ENCODE measurements around the gene DNAH5.

DNAH5 gene

GRCh38 chr5:13649656-13650055, 294.8 kb downstream of the DNAH5 start:
- Histone ChIP-seq H2AFZ (no peak overlapping the region), H3K27me3 (ENCODE audit: control insufficient read depth, insufficient read depth, low read length) (no peaks in the 10 kb centered on the region), H3K4me3 (ENCODE audit: low read depth, low read length) (no peak overlapping the region), H3K27ac (no peak overlapping the region), H3K4me1 (no peaks in the 10 kb centered on the region), H3K36me3 (ENCODE audit: control insufficient read depth, insufficient read depth, low read length) (no peaks in the 10 kb centered on the region), H3K9ac (no peak overlapping the region), H3K9me3 (ENCODE audit: control insufficient read depth, low read length) (no peaks in the 10 kb centered on the region), H3K79me2 (no peaks in the 10 kb centered on the region), H3K4me2 (ENCODE audit: low read length) (no peak overlapping the region)
- TF ChIP-seq CTCF (IDR thresholded peaks at IDR 0.05) = no peak

- Histone ChIP-seq H3K9me3 (ENCODE audit: control insufficient read depth, low read length) (no peaks in the 10 kb centered on the region), H3K27me3 (ENCODE audit: control insufficient read depth, insufficient read depth, low read length) (no peaks in the 10 kb centered on the region), H3K4me2 (ENCODE audit: low read length) (no peak overlapping the region), H3K4me1 (no peaks in the 10 kb centered on the region), H3K27ac (no peak overlapping the region), H2AFZ (no peak overlapping the region), H3K36me3 (ENCODE audit: control insufficient read depth, insufficient read depth, low read length) (no peaks in the 10 kb centered on the region), H3K79me2 (no peaks in the 10 kb centered on the region), H3K9ac (no peak overlapping the region), H3K4me3 (ENCODE audit: low read depth, low read length) (no peak overlapping the region)
- TF ChIP-seq CTCF (IDR thresholded peaks at IDR 0.05) = no peak
Measured at GRCh38 chr5:13648822-13649221, 295.7 kb downstream of the DNAH5 start.

- H3K4me1 ChIP-seq = no peaks in the 10 kb centered on the region
- no peak overlapping the region for H2AFZ ChIP-seq
- H3K36me3 ChIP-seq (ENCODE audit: control insufficient read depth, insufficient read depth, low read length) = no peaks in the 10 kb centered on the region
- H3K4me3 ChIP-seq (ENCODE audit: low read depth, low read length) = no peak overlapping the region
- no peak overlapping the region for H3K9ac ChIP-seq
- no peaks in the 10 kb centered on the region for H3K27me3 ChIP-seq (ENCODE audit: control insufficient read depth, insufficient read depth, low read length)
- no peak overlapping the region for H3K4me2 ChIP-seq (ENCODE audit: low read length)
- no peaks in the 10 kb centered on the region for H3K9me3 ChIP-seq (ENCODE audit: control insufficient read depth, low read length)
- no peaks in the 10 kb centered on the region for H3K79me2 ChIP-seq
- no peak overlapping the region for H3K27ac ChIP-seq
- TF ChIP-seq CTCF (IDR thresholded peaks at IDR 0.05) = no peak
Measured at GRCh38 chr5:13643734-13644133, 300.8 kb downstream of the DNAH5 start.

GRCh38 chr5:13643196-13643595, 301.3 kb downstream of the DNAH5 start:
- Histone ChIP-seq H3K36me3 (ENCODE audit: control insufficient read depth, insufficient read depth, low read length) (no peaks in the 10 kb centered on the region), H2AFZ (no peak overlapping the region), H3K4me2 (ENCODE audit: low read length) (no peak overlapping the region), H3K9me3 (ENCODE audit: control insufficient read depth, low read length) (no peaks in the 10 kb centered on the region), H3K27ac (no peak overlapping the region), H3K4me3 (ENCODE audit: low read depth, low read length) (no peak overlapping the region), H3K9ac (no peak overlapping the region), H3K79me2 (no peaks in the 10 kb centered on the region), H3K4me1 (no peaks in the 10 kb centered on the region), H3K27me3 (ENCODE audit: control insufficient read depth, insufficient read depth, low read length) (no peaks in the 10 kb centered on the region)
- TF ChIP-seq CTCF (IDR thresholded peaks at IDR 0.05) = no peak
